B cell (primary cell): Measurements from ENCODE around the gene C1QTNF12. TPM values are rescaled to one million over a fixed set of nuclear protein-coding genes. Genes with fewer than 3 reads are reported as not detected.

Experiments used
- ATAC-seq: fragments of 200-7000 bp; cut with Tn5 transposase; one replicate; pipeline ENCODE4 v1.10.0; 2021; ENCODE audit warnings: low read depth, mild to moderate bottlenecking, moderate number of reproducible peaks, moderate library complexity
- CTCF ChIA-PET: fragments of 350-600 bp; sonication (Branson Sonifier 250); formaldehyde crosslinking; loops from one replicate; lab custom pipeline; 2021; ENCODE audit warnings: antibody characterized with exemption, inconsistent platforms; lab: Charles Lee
- POLR2A ChIA-PET: fragments of 350-600 bp; sonication (Branson Sonifier 250); formaldehyde crosslinking; loops from one replicate; lab custom pipeline; 2021; ENCODE audit warnings: antibody characterized with exemption; lab: Charles Lee
- DNase-seq: peaks from one replicate; pipeline ENCODE4 v3.0.0; 2013
- H2AFZ ChIP-seq: 2 replicates; pipeline ENCODE4 v1.6.1; 2012; ENCODE audit warnings: mild to moderate bottlenecking, low read depth, low read length; ENCODE audit not compliant: insufficient read depth, poor library complexity, severe bottlenecking
- H3K27ac ChIP-seq, 2 donors: 1 replicate in 1 of 2; 2 replicates in 1 of 2; pipeline ENCODE4 v1.5.1; 2012 to 2013; ENCODE audit warnings: low read length in 2 of 2, mild to moderate bottlenecking in 2 of 2, moderate library complexity in 1 of 2
- H3K27me3 ChIP-seq, 4 experiments: fragments of 200-600 bp in 1 of 4; sonication (generic) in 1 of 4; replicated peaks in 1 of 4; 1 replicate in 2 of 4; 2 replicates in 2 of 4; pipeline versions ENCODE4 v1.6.1 to v1.7.0; 2013 to 2016; ENCODE audit warnings: low read length in 3 of 4, mild to moderate bottlenecking in 2 of 4, mixed read lengths in 1 of 4, moderate library complexity in 1 of 4; ENCODE audit not compliant: insufficient read depth in 4 of 4, control insufficient read depth in 3 of 4; ENCODE audit errors: control extremely low read depth in 1 of 4
- H3K36me3 ChIP-seq, 2 experiments: replicated peaks in 1 of 2; 1 replicate in 1 of 2; 2 replicates in 1 of 2; pipeline versions ENCODE4 v1.6.1 to v1.7.1; 2013; ENCODE audit warnings: low read length in 1 of 2; ENCODE audit not compliant: insufficient read depth in 2 of 2, control insufficient read depth in 1 of 2; ENCODE audit errors: control extremely low read depth in 1 of 2, extremely low read depth in 1 of 2
- H3K4me1 ChIP-seq, 2 donors: fragments of 200-600 bp in 1 of 2; sonication (generic) in 1 of 2; 1 replicate in 1 of 2; 2 replicates in 1 of 2; pipeline versions ENCODE4 v1.5.1 to v1.6.1; 2013 to 2017; ENCODE audit warnings: low read length in 2 of 2; ENCODE audit not compliant: control insufficient read depth in 2 of 2, insufficient read depth in 2 of 2
- H3K4me2 ChIP-seq: replicated peaks from 2 replicates; pipeline ENCODE3; 2012; ENCODE audit warnings: mild to moderate bottlenecking, low read depth, low read length; ENCODE audit not compliant: poor library complexity, severe bottlenecking
- H3K4me3 ChIP-seq, 5 experiments: fragments of 200-600 bp in 1 of 5; sonication (generic) in 1 of 5; 1 replicate in 3 of 5; 2 replicates in 2 of 5; pipeline versions ENCODE4 v1.5.1 to v1.7.0; 2011 to 2016; ENCODE audit warnings: low read length in 4 of 5, mild to moderate bottlenecking in 4 of 5, low read depth in 2 of 5, control low read depth in 1 of 5, moderate library complexity in 1 of 5; ENCODE audit not compliant: insufficient read depth in 1 of 5; ENCODE audit errors: control extremely low read depth in 1 of 5, extremely low read depth in 1 of 5
- H3K79me2 ChIP-seq: fragments of 200-600 bp; sonication (generic); one replicate; pipeline ENCODE4 v1.6.0; 2016; ENCODE audit warnings: low read length; ENCODE audit not compliant: control insufficient read depth, insufficient read depth
- H3K9ac ChIP-seq: fragments of 200-600 bp; sonication (generic); 2 replicates; pipeline ENCODE4 v1.6.1; 2017; ENCODE audit warnings: mild to moderate bottlenecking, low read length, moderate library complexity
- H3K9me3 ChIP-seq, 3 donors: one replicate each; pipeline versions ENCODE4 v1.6.1 to v1.7.1; 2013; ENCODE audit warnings: low read length in 2 of 3; ENCODE audit not compliant: control insufficient read depth in 2 of 3, insufficient read depth in 1 of 3; ENCODE audit errors: control extremely low read depth in 1 of 3
- H4K20me1 ChIP-seq: 2 replicates; pipeline ENCODE4 v1.6.0; 2012; ENCODE audit warnings: mild to moderate bottlenecking, low read length; ENCODE audit not compliant: insufficient read depth, control insufficient read depth, poor library complexity, severe bottlenecking
- H3K27ac Mint-ChIP-seq: one replicate; pipeline ENCODE4 v1.8.0; 2021; ENCODE audit warnings: mixed read lengths
- H3K27me3 Mint-ChIP-seq: one replicate; pipeline ENCODE4 v1.8.0; 2021; ENCODE audit warnings: mixed read lengths
- H3K4me1 Mint-ChIP-seq: one replicate; pipeline ENCODE4 v1.8.0; 2021; ENCODE audit warnings: mixed read lengths
- H3K4me3 Mint-ChIP-seq: one replicate; pipeline ENCODE4 v1.8.0; 2021; ENCODE audit warnings: mixed read lengths
- H3K9me3 Mint-ChIP-seq: one replicate; pipeline ENCODE4 v1.8.0; 2022; ENCODE audit warnings: mixed read lengths; ENCODE audit not compliant: insufficient read depth
- CTCF ChIP-seq: fragments of 200-600 bp; IDR thresholded peaks from one replicate; pipeline ENCODE4 v1.8.0; 2022; ENCODE audit warnings: antibody characterized with exemption, mild to moderate bottlenecking
- EZH2 ChIP-seq: IDR thresholded peaks from 2 replicates; pipeline ENCODE4 v1.6.1; 2012; ENCODE audit warnings: borderline replicate concordance, low read depth, mild to moderate bottlenecking, moderate library complexity, low read length; ENCODE audit not compliant: insufficient read depth, poor library complexity, severe bottlenecking
- WGBS: methylation state at CpG from one replicate; pipeline ENCODE4 v1.1.5; 2013; ENCODE audit warnings: missing lambda C conversion rate; ENCODE audit not compliant: insufficient coverage; 5-methylcytosine and 5-hydroxymethylcytosine counted together
- intact Hi-C: fragments of 100-400 bp; cut with micrococcal nuclease; formaldehyde crosslinking; loops from one replicate; pipeline ENCODE4 v1.10.0; 2022
- polyA plus RNA-seq: library from polyadenylated mRNA; depleted of rRNA; stranded (reverse); fragments of >200 nt; gene quantifications from 2 replicates; pipeline ENCODE4 v1.2.3, GENCODE V29; 2012
- total RNA-seq, 2 donors: library from RNA; stranded (reverse); fragments of 120-200 nt in 1 of 2; gene quantifications; 1 replicate in 1 of 2; 2 replicates in 1 of 2; pipeline versions ENCODE4 v1.2.3 to v1.2.4, GENCODE V29; 2013 to 2022

Gene C1QTNF12
- total and polyA plus RNA-seq, 2 donors (not counting 1 experiment from before 2014, with no cell fraction given), result 1.2 to 3.2 TPM

GRCh38 chr1:1282998-1283397 is 36.5 kb upstream of the C1QTNF12 start:
- ChIA-PET CTCF (interaction anchor here (0.7 to 1.8 kb wide), 3 partner anchors 9 to 161 kb away, joined by 3 read pairs; no protein-coding TSS in a partner anchor), POLR2A (no interaction called here)
- Mint-ChIP-seq H3K9me3 (no peaks in the 10 kb centered on the region), H3K4me3 (no peak overlapping the region), H3K4me1 (peaks cover 3% of the 10 kb centered on the region), H3K27me3 (no peaks in the 10 kb centered on the region), H3K27ac (no peak overlapping the region)
- Histone ChIP-seq H3K79me2 (no peaks in the 10 kb centered on the region), H3K4me1 (peaks cover 0 to 3% of the 10 kb centered on the region in 2 donors), H4K20me1 (no peaks in the 10 kb centered on the region), H3K9me3 (no peaks in the 10 kb centered on the region), H3K27ac (no peak overlapping the region), H2AFZ (no peak overlapping the region), H3K36me3 (no peaks in the 10 kb centered on the region), H3K27me3 (no peaks in the 10 kb centered on the region), H3K4me3 (no peak overlapping the region), H3K4me2 (no peak overlapping the region), H3K9ac (no peak overlapping the region)
- intact Hi-C loops, result no loop called here
- TF ChIP-seq EZH2, result no peak
- TF ChIP-seq CTCF, result no peak
- ATAC-seq (no peak), DNase-seq (no peak)
- 92% methylated on average over 13 of the region's 14 CpGs for WGBS

GRCh38 chr1:1281533-1282321 is 35.2 kb upstream of the C1QTNF12 start:
- ATAC-seq (no peak), DNase-seq (no peak)
- H3K27me3 ChIP-seq, result no peaks in the 10 kb centered on the region
- H4K20me1 ChIP-seq, result no peaks in the 10 kb centered on the region
- H3K4me3 ChIP-seq, result no peak overlapping the region
- Mint-ChIP-seq H3K27ac (no peak overlapping the region), H3K27me3 (no peaks in the 10 kb centered on the region), H3K4me1 (peaks cover 3% of the 10 kb centered on the region), H3K4me3 (no peak overlapping the region), H3K9me3 (no peaks in the 10 kb centered on the region)
- H3K79me2 ChIP-seq, result no peaks in the 10 kb centered on the region
- H3K4me2 ChIP-seq, result no peak overlapping the region
- CTCF ChIA-PET, result interaction anchor here (1.8 kb wide), 1 partner anchor 10 kb away, joined by 3 read pairs; no protein-coding TSS in a partner anchor
- H3K4me1 ChIP-seq, result peaks cover 0 to 3% of the 10 kb centered on the region in 2 donors
- H2AFZ ChIP-seq, result no peak overlapping the region
- no peak for TF ChIP-seq EZH2
- no peak for TF ChIP-seq CTCF
- POLR2A ChIA-PET, result no interaction called here
- no peak overlapping the region for H3K27ac ChIP-seq
- no peak overlapping the region for H3K9ac ChIP-seq
- 83% methylated on average over 26 of the region's 26 CpGs for WGBS
- H3K36me3 ChIP-seq, result no peaks in the 10 kb centered on the region
- no peaks in the 10 kb centered on the region for H3K9me3 ChIP-seq
- intact Hi-C loops, result no loop called here
